ENCODE results near the gene FUS. TPM values are rescaled to one million over a fixed set of nuclear protein-coding genes. Genes with fewer than 3 reads are reported as not detected.
"Not testable (repeated sequence)": the region's sequence is repeated elsewhere in the genome, so short reads cannot be mapped to it uniquely, and the experiment has no call there.

Gene FUS
- total RNA-seq, 4 donors from 2014 or later: 12.5 to 69.9 (median 40.0) TPM

- no peak for ATAC-seq
- Histone ChIP-seq H3K27me3 (peaks cover 14% of the 10 kb centered on the region), H3K9me3 (no peaks in the 10 kb centered on the region), H3K4me3 (no peak overlapping the region), H3K27ac (no peak overlapping the region), H3K36me3 (no peaks in the 10 kb centered on the region), H3K4me1 (no peaks in the 10 kb centered on the region)
- WGBS, 2 donors (ENCODE audit: low coverage in 1 of 2): 61 to 68% methylated on average over 2 to 3 of the region's 8 CpGs
- TF ChIP-seq POLR2A (IDR thresholded peaks at IDR 0.05): no peak
- TF ChIP-seq POLR2AphosphoS5 (IDR thresholded peaks at IDR 0.05): no peak
- TF ChIP-seq CTCF (IDR thresholded peaks at IDR 0.05): no peak
- TF ChIP-seq EP300 (IDR thresholded peaks at IDR 0.05): no peak
Observed at GRCh38 chr16:31157136-31157535, 22.8 kb upstream of the FUS start.

GRCh38 chr16:31167315-31167714 lies 12.6 kb upstream of the FUS start:
- no peaks in the 10 kb centered on the region for H3K9me3 ChIP-seq
- no peak for ATAC-seq
- WGBS, 2 donors (ENCODE audit: low coverage in 1 of 2): 88% methylated on average over 7 of the region's 8 CpGs; no CpG with 5 or more reads in 1 of the 2 donors
- H3K4me1 ChIP-seq: no peaks in the 10 kb centered on the region
- no peaks in the 10 kb centered on the region for H3K27me3 ChIP-seq
- H3K27ac ChIP-seq: no peak overlapping the region
- TF ChIP-seq CTCF (IDR thresholded peaks at IDR 0.05) (no peak), POLR2A (IDR thresholded peaks at IDR 0.05) (no peak), EP300 (IDR thresholded peaks at IDR 0.05) (no peak), POLR2AphosphoS5 (IDR thresholded peaks at IDR 0.05) (no peak)
- H3K36me3 ChIP-seq: no peaks in the 10 kb centered on the region
- H3K4me3 ChIP-seq: no peak overlapping the region

GRCh38 chr16:31168848-31169247 lies 11.1 kb upstream of the FUS start:
- no peak for TF ChIP-seq POLR2AphosphoS5 (IDR thresholded peaks at IDR 0.05)
- TF ChIP-seq POLR2A (IDR thresholded peaks at IDR 0.05): no peak
- TF ChIP-seq CTCF (IDR thresholded peaks at IDR 0.05): no peak
- TF ChIP-seq EP300 (IDR thresholded peaks at IDR 0.05): no peak
- Histone ChIP-seq H3K9me3 (no peaks in the 10 kb centered on the region), H3K4me3 (no peak overlapping the region), H3K27ac (no peak overlapping the region), H3K4me1 (no peaks in the 10 kb centered on the region), H3K36me3 (no peaks in the 10 kb centered on the region), H3K27me3 (no peaks in the 10 kb centered on the region)
- 18 to 67% methylated on average over 1 to 2 of the region's 2 CpGs for WGBS, 2 donors (ENCODE audit: low coverage in 1 of 2)
- ATAC-seq: no peak

GRCh38 chr16:31170048-31170447 lies 9.9 kb upstream of the FUS start:
- not testable (repeated sequence) for H3K27ac ChIP-seq, H3K4me3 ChIP-seq, ATAC-seq, H3K36me3 ChIP-seq, H3K9me3 ChIP-seq, H3K4me1 ChIP-seq, H3K27me3 ChIP-seq
- WGBS, 2 donors (ENCODE audit: low coverage in 1 of 2): no CpG with 5 or more reads among the region's 2 CpGs

- no peaks in the 10 kb centered on the region for H3K9me3 ChIP-seq
- ATAC-seq: no peak
- 80 to 82% methylated on average over 2 to 3 of the region's 3 CpGs for WGBS, 2 donors (ENCODE audit: low coverage in 1 of 2)
- peaks cover 0 to 23% (median 14%) of the 10 kb centered on the region in 3 donors for H3K4me1 ChIP-seq
- peaks cover 0 to under 1% of the 10 kb centered on the region in 2 donors for H3K36me3 ChIP-seq
- H3K27me3 ChIP-seq: no peaks in the 10 kb centered on the region
- no peak overlapping the region for H3K27ac ChIP-seq
- H3K4me3 ChIP-seq: no peak overlapping the region
- TF ChIP-seq EP300 (IDR thresholded peaks at IDR 0.05) (no peak), CTCF (IDR thresholded peaks at IDR 0.05) (no peak), POLR2A (IDR thresholded peaks at IDR 0.05) (no peak), POLR2AphosphoS5 (IDR thresholded peaks at IDR 0.05) (no peak)
Observed at GRCh38 chr16:31177136-31177535, 2.8 kb upstream of the FUS start.

Data from gastroesophageal sphincter (tissue), 4 donors.